Activated CD8-positive, alpha-beta T cell treated with anti-CD3 and anti-CD28 coated beads for 36 hours (primary cell): ENCODE results near the gene KHDRBS1. TPM values are rescaled to one million over a fixed set of nuclear protein-coding genes. Genes with fewer than 3 reads are reported as not detected.

ENCODE experiments used
- ATAC-seq: fragments of 200-7000 bp; cut with Tn5 transposase; one replicate; pipeline ENCODE4 v1.10.0; 2021; ENCODE audit warnings: mild to moderate bottlenecking, moderate library complexity
- CTCF ChIA-PET: fragments of 350-600 bp; sonication (Branson Sonifier 250); formaldehyde crosslinking; loops from one replicate; lab custom pipeline; 2021; ENCODE audit warnings: antibody characterized with exemption; lab: Charles Lee
- POLR2A ChIA-PET: fragments of 350-600 bp; sonication (Branson Sonifier 250); formaldehyde crosslinking; loops from one replicate; lab custom pipeline; 2021; ENCODE audit warnings: antibody characterized with exemption; lab: Charles Lee
- DNase-seq: peaks from one replicate; pipeline ENCODE4 v3.0.0-alpha.2; 2020
- H3K27ac Mint-ChIP-seq: one replicate; pipeline ENCODE4 v1.8.0; 2021; ENCODE audit warnings: mild to moderate bottlenecking, mixed read lengths
- H3K27me3 Mint-ChIP-seq: one replicate; pipeline ENCODE4 v1.8.0; 2021; ENCODE audit warnings: mixed read lengths
- H3K36me3 Mint-ChIP-seq: one replicate; pipeline ENCODE4 v1.8.0; 2021; ENCODE audit warnings: low read depth, mixed read lengths
- H3K4me1 Mint-ChIP-seq: one replicate; pipeline ENCODE4 v1.8.0; 2021; ENCODE audit warnings: low read depth, mixed read lengths
- H3K4me3 Mint-ChIP-seq: one replicate; pipeline ENCODE4 v1.8.0; 2021; ENCODE audit warnings: mild to moderate bottlenecking, moderate library complexity, mixed read lengths
- H3K9me3 Mint-ChIP-seq: one replicate; pipeline ENCODE4 v1.8.0; 2021; ENCODE audit warnings: mixed read lengths
- CTCF ChIP-seq: fragments of 200-600 bp; IDR thresholded peaks from one replicate; pipeline ENCODE4 v1.8.0; 2022; ENCODE audit warnings: antibody characterized with exemption, mild to moderate bottlenecking
- intact Hi-C: fragments of 100-400 bp; cut with micrococcal nuclease; formaldehyde crosslinking; loops from one replicate; pipeline ENCODE4 v1.10.0; 2022
- total RNA-seq, 2 experiments: library from RNA; stranded (reverse); gene quantifications; one replicate each; pipeline ENCODE4 v1.2.3, GENCODE V29; 2021

KHDRBS1 gene
- total RNA-seq, 2 experiments from 2014 or later, result 201 to 203 TPM

- POLR2A ChIA-PET, result interaction anchor here (0.6 kb wide), 1 partner anchor 22 kb away, joined by 3 read pairs; no protein-coding TSS in a partner anchor
- intact Hi-C loops, result no loop called here
Observed at GRCh38 chr1:32007591-32007940, 6.1 kb upstream of the KHDRBS1 start.

GRCh38 chr1:32010246-32010645 is 3.4 kb upstream of the KHDRBS1 start:
- H3K9me3 Mint-ChIP-seq, result no peaks in the 10 kb centered on the region
- POLR2A ChIA-PET, result interaction anchor here (1.1 kb wide), 1 partner anchor 25 kb away, joined by 3 read pairs; no protein-coding TSS in a partner anchor
- peaks cover 7% of the 10 kb centered on the region for H3K4me1 Mint-ChIP-seq
- TF ChIP-seq CTCF, result no peak
- no peaks in the 10 kb centered on the region for H3K27me3 Mint-ChIP-seq
- ATAC-seq, result no peak
- H3K36me3 Mint-ChIP-seq, result peaks cover 7% of the 10 kb centered on the region
- H3K4me3 Mint-ChIP-seq, result no peak overlapping the region
- CTCF ChIA-PET, result no interaction called here
- no peak overlapping the region for H3K27ac Mint-ChIP-seq
- DNase-seq, result no peak
- intact Hi-C loops, result no loop called here

More at GRCh38 chr1:32007591-32007940, 6.1 kb upstream of the KHDRBS1 start:
- no peaks in the 10 kb centered on the region for H3K36me3 Mint-ChIP-seq
- DNase-seq, result no peak
- H3K4me1 Mint-ChIP-seq, result peaks cover 5% of the 10 kb centered on the region
- no peak for TF ChIP-seq CTCF
- no peak for ATAC-seq
- H3K4me3 Mint-ChIP-seq, result no peak overlapping the region
- CTCF ChIA-PET, result interaction anchor here (1.2 kb wide), 1 partner anchor 50 kb away, joined by 3 read pairs; no protein-coding TSS in a partner anchor
- no peak overlapping the region for H3K27ac Mint-ChIP-seq
- H3K9me3 Mint-ChIP-seq, result no peaks in the 10 kb centered on the region
- no peaks in the 10 kb centered on the region for H3K27me3 Mint-ChIP-seq

GRCh38 chr1:32012709-32013385 is 821 bp upstream of the KHDRBS1 start:
- Mint-ChIP-seq H3K27ac (peak overlapping the region; percentile 95), H3K4me3 (peak overlapping the region; percentile 82), H3K9me3 (no peaks in the 10 kb centered on the region), H3K4me1 (peaks cover 21% of the 10 kb centered on the region), H3K36me3 (peaks cover 29% of the 10 kb centered on the region), H3K27me3 (no peaks in the 10 kb centered on the region)
- CTCF ChIA-PET, result interaction anchor here (2.0 kb wide), 1 partner anchor 9 kb away, joined by 15 read pairs; no protein-coding TSS in a partner anchor
- POLR2A ChIA-PET, result interaction anchor here (0.9 to 4.0 kb wide), 8 partner anchors 12 to 198 kb away, joined by 3 to 17 read pairs (median 3); partner anchors contain the start of genes TMEM39B and TXLNA
- no peak for TF ChIP-seq CTCF
- DNase-seq, result no peak
- intact Hi-C loops, result no loop called here
- ATAC-seq, result no peak

- POLR2A ChIA-PET, result interaction anchor here (0.7 to 4.0 kb wide), 8 partner anchors 10 to 142 kb away, joined by 3 to 17 read pairs (median 4); partner anchors contain the start of gene TMEM39B
- intact Hi-C loops, result no loop called here
- Mint-ChIP-seq H3K9me3 (no peaks in the 10 kb centered on the region), H3K36me3 (peaks cover 32% of the 10 kb centered on the region), H3K27ac (peak overlapping the region; percentile 79), H3K4me1 (peaks cover 27% of the 10 kb centered on the region), H3K4me3 (peak overlapping the region; percentile 82), H3K27me3 (no peaks in the 10 kb centered on the region)
- DNase-seq, result peak; percentile 40
- peak; percentile 4 for ATAC-seq
- CTCF ChIA-PET, result interaction anchor here (1.5 kb wide), 1 partner anchor 76 kb away, joined by 4 read pairs; the partner anchor contains the start of gene PTP4A2
- no peak for TF ChIP-seq CTCF
Observed at GRCh38 chr1:32014199-32014947, 705 bp downstream of the KHDRBS1 start.
